HEK293 (cell line): ENCODE measurements around the gene SEC63.

Experiments used
- CTCF ChIP-seq: fragments of 450-650 bp; formaldehyde crosslinking; IDR thresholded peaks from 2 replicates; pipeline ENCODE4 v1.5.1; 2016; ENCODE audit warnings: missing biosample characterization, missing genetic modification characterization
- HOXA7 ChIP-seq: sonication (generic); formaldehyde crosslinking; IDR thresholded peaks from 2 replicates; pipeline ENCODE4 v1.8.1; 2022; ENCODE audit warnings: missing genetic modification reagents, borderline replicate concordance
- KLF10 ChIP-seq: fragments of 450-650 bp; IDR thresholded peaks from 2 replicates; pipeline ENCODE4 v1.5.1; 2018; ENCODE audit warnings: missing biosample characterization, mild to moderate bottlenecking, missing genetic modification characterization
- REST ChIP-seq: fragments of 450-650 bp; formaldehyde crosslinking; IDR thresholded peaks from 2 replicates; pipeline ENCODE4 v1.5.1; 2016; ENCODE audit warnings: missing biosample characterization, missing genetic modification characterization
- SETDB1 ChIP-seq: IDR thresholded peaks from one replicate; pipeline ENCODE4 v1.6.1; 2017; ENCODE audit warnings: mild to moderate bottlenecking, low read length, moderate library complexity, mixed read lengths; ENCODE audit not compliant: insufficient read length
- SP2 ChIP-seq: fragments of 450-650 bp; formaldehyde crosslinking; IDR thresholded peaks from 2 replicates; pipeline ENCODE4 v1.5.1; 2016; ENCODE audit warnings: missing biosample characterization, missing genetic modification characterization
- ZNF114 ChIP-seq: fragments of 450-650 bp; formaldehyde crosslinking; IDR thresholded peaks from 2 replicates; pipeline ENCODE4 v1.5.0; 2017; ENCODE audit warnings: missing biosample characterization, missing genetic modification characterization
- ZNF169 ChIP-seq: fragments of 450-650 bp; formaldehyde crosslinking; IDR thresholded peaks from 2 replicates; pipeline ENCODE4 v1.5.1; 2016; ENCODE audit warnings: missing biosample characterization, missing genetic modification characterization
- ZNF239 ChIP-seq: fragments of 450-650 bp; formaldehyde crosslinking; IDR thresholded peaks from 2 replicates; pipeline ENCODE4 v1.5.1; 2016; ENCODE audit warnings: missing biosample characterization, missing genetic modification characterization
- ZNF24 ChIP-seq: fragments of 450-650 bp; formaldehyde crosslinking; IDR thresholded peaks from 2 replicates; pipeline ENCODE4 v1.5.1; 2016; ENCODE audit warnings: missing biosample characterization, missing genetic modification characterization
- ZNF37A ChIP-seq: fragments of 450-650 bp; IDR thresholded peaks from 2 replicates; pipeline ENCODE4 v1.5.1; 2018; ENCODE audit warnings: missing biosample characterization, missing genetic modification characterization
- ZNF639 ChIP-seq: fragments of 450-650 bp; formaldehyde crosslinking; IDR thresholded peaks from 2 replicates; pipeline ENCODE4 v1.5.1; 2016; ENCODE audit warnings: missing biosample characterization, missing genetic modification characterization
- ZNF76 ChIP-seq: fragments of 450-650 bp; formaldehyde crosslinking; IDR thresholded peaks from 2 replicates; pipeline ENCODE4; 2016; ENCODE audit warnings: low read depth, missing biosample characterization, missing genetic modification characterization, borderline replicate concordance
- TF ChIP-seq, protein P1 (sequence below): fragments of 450-650 bp; formaldehyde crosslinking; IDR thresholded peaks from 2 replicates; pipeline ENCODE4 v1.5.1; 2016; ENCODE audit warnings: missing biosample characterization, missing genetic modification characterization, low read depth

GRCh38 chr6:107894809-107895396, 63.1 kb downstream of the SEC63 start:
- no peak for TF ChIP-seq KLF10 (tag by site-specific recombination)
- TF ChIP-seq ZNF114 (tag by site-specific recombination): no peak
- TF ChIP-seq CTCF (tag by site-specific recombination): no peak
- TF ChIP-seq ZNF169 (tag by site-specific recombination): no peak
- no peak for TF ChIP-seq ZNF37A
- TF ChIP-seq HOXA7 (CRISPR knock-in tag): no peak
- no peak for TF ChIP-seq ZNF639 (tag by site-specific recombination)
- no peak for TF ChIP-seq SP2 (tag by site-specific recombination)
- no peak for TF ChIP-seq SETDB1
- no peak for TF ChIP-seq ZNF76 (tag by site-specific recombination)
- TF ChIP-seq ZNF24: no peak
- TF ChIP-seq, protein P1, sequence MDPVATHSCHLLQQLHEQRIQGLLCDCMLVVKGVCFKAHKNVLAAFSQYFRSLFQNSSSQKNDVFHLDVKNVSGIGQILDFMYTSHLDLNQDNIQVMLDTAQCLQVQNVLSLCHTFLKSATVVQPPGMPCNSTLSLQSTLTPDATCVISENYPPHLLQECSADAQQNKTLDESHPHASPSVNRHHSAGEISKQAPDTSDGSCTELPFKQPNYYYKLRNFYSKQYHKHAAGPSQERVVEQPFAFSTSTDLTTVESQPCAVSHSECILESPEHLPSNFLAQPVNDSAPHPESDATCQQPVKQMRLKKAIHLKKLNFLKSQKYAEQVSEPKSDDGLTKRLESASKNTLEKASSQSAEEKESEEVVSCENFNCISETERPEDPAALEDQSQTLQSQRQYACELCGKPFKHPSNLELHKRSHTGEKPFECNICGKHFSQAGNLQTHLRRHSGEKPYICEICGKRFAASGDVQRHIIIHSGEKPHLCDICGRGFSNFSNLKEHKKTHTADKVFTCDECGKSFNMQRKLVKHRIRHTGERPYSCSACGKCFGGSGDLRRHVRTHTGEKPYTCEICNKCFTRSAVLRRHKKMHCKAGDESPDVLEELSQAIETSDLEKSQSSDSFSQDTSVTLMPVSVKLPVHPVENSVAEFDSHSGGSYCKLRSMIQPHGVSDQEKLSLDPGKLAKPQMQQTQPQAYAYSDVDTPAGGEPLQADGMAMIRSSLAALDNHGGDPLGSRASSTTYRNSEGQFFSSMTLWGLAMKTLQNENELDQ: no peak
- no peak for TF ChIP-seq REST
- TF ChIP-seq ZNF239 (tag by site-specific recombination): no peak
